ENCODE measurements around the gene GRAMD2B. TPM values are rescaled to one million over a fixed set of nuclear protein-coding genes. Genes with fewer than 3 reads are reported as not detected.

The GRAMD2B gene
- total and polyA plus RNA-seq, 9 donors: 19.2 to 99.0 (median 32.2) TPM

- intact Hi-C loops (cut with DNase I): loop anchor here in 3 of 4 donors (5.0 to 10.0 kb wide), 3 partner anchors 52 to 188 kb away; partner anchors contain the start of gene ALDH7A1 (in 2 of the 3)
- no peak for DNase-seq
Measured at GRCh38 chr5:126540631-126541030, 117.4 kb downstream of the GRAMD2B start.

GRCh38 chr5:126542441-126542840 is 119.2 kb downstream of the GRAMD2B start:
- no peak overlapping the region for H3K27ac ChIP-seq
- DNase-seq: no peak
- TF ChIP-seq EP300 (IDR thresholded peaks at IDR 0.05): no peak
- no peak for TF ChIP-seq CTCF (IDR thresholded peaks at IDR 0.05)
- no peak for TF ChIP-seq POLR2A (IDR thresholded peaks at IDR 0.05)
- WGBS, 3 donors: 60 to 64% (median 61%) methylated on average over 2 of the region's 2 CpGs
- no peaks in the 10 kb centered on the region for H3K36me3 ChIP-seq
- H3K4me1 ChIP-seq (ENCODE audit: insufficient read depth): no peaks in the 10 kb centered on the region
- H3K4me3 ChIP-seq: no peak overlapping the region
- H3K9me3 ChIP-seq: no peaks in the 10 kb centered on the region
- no peaks in the 10 kb centered on the region for H3K27me3 ChIP-seq
- intact Hi-C loops (cut with DNase I): loop anchor here in 3 of 4 donors (5.0 to 10.0 kb wide), 3 partner anchors 50 to 190 kb away; partner anchors contain the start of gene ALDH7A1 (in 2 of the 3)

More at GRCh38 chr5:126540631-126541030, 117.4 kb downstream of the GRAMD2B start:
- TF ChIP-seq POLR2A (IDR thresholded peaks at IDR 0.05): no peak
- Histone ChIP-seq H3K27me3 (no peaks in the 10 kb centered on the region), H3K4me1 (ENCODE audit: insufficient read depth) (peaks cover 6% of the 10 kb centered on the region), H3K27ac (no peak overlapping the region), H3K36me3 (no peaks in the 10 kb centered on the region), H3K4me3 (no peak overlapping the region), H3K9me3 (no peaks in the 10 kb centered on the region)
- WGBS, 3 donors: 66 to 73% (median 71%) methylated on average over 5 of the region's 5 CpGs

GRCh38 chr5:126543009-126543408 is 119.8 kb downstream of the GRAMD2B start:
- H3K9me3 ChIP-seq: no peaks in the 10 kb centered on the region
- H3K27ac ChIP-seq: no peak overlapping the region
- H3K4me1 ChIP-seq (ENCODE audit: insufficient read depth): no peaks in the 10 kb centered on the region
- WGBS, 3 donors: 69 to 75% (median 72%) methylated on average over 1 of the region's 1 CpG
- TF ChIP-seq EP300 (IDR thresholded peaks at IDR 0.05) (no peak), CTCF (IDR thresholded peaks at IDR 0.05) (no peak), POLR2A (IDR thresholded peaks at IDR 0.05) (no peak)
- intact Hi-C loops (cut with DNase I): loop anchor here in 3 of 4 donors (5.0 to 10.0 kb wide), 3 partner anchors 49 to 191 kb away; partner anchors contain the start of gene ALDH7A1 (in 2 of the 3)
- H3K36me3 ChIP-seq: no peaks in the 10 kb centered on the region
- H3K27me3 ChIP-seq: no peaks in the 10 kb centered on the region
- H3K4me3 ChIP-seq: no peak overlapping the region
- DNase-seq: no peak

GRCh38 chr5:126543660-126544059 is 120.5 kb downstream of the GRAMD2B start:
- intact Hi-C loops (cut with DNase I): loop anchor here in 3 of 4 donors (5.0 to 10.0 kb wide), 3 partner anchors 49 to 191 kb away; partner anchors contain the start of gene ALDH7A1 (in 2 of the 3)

More at GRCh38 chr5:126543660-126544059, 120.5 kb downstream of the GRAMD2B start:
- Histone ChIP-seq H3K4me3 (no peak overlapping the region), H3K27me3 (no peaks in the 10 kb centered on the region), H3K4me1 (ENCODE audit: insufficient read depth) (no peaks in the 10 kb centered on the region), H3K36me3 (no peaks in the 10 kb centered on the region), H3K27ac (no peak overlapping the region), H3K9me3 (no peaks in the 10 kb centered on the region)
- 90 to 98% (median 94%) methylated on average over 2 of the region's 2 CpGs for WGBS, 3 donors
- no peak for DNase-seq
- TF ChIP-seq EP300 (IDR thresholded peaks at IDR 0.05): no peak
- no peak for TF ChIP-seq POLR2A (IDR thresholded peaks at IDR 0.05)
- no peak for TF ChIP-seq CTCF (IDR thresholded peaks at IDR 0.05)

Other genes with a start within 250 kb of the GRAMD2B start
- 100 to 1,000 TPM in 3 of 7 donors, 10 to 100 TPM in 4; 28.3 to 133 (median 99.2) TPM for gene ALDH7A1, start 171.8 kb downstream of the GRAMD2B start, total RNA-seq
- gene ALDH7A1, start 171.8 kb downstream of the GRAMD2B start, polyA plus RNA-seq: 100 to 1,000 TPM in 1 of 2 donors, 10 to 100 TPM in 1; 93.6 to 161 TPM
- 10 to 100 TPM; 25.8 to 37.1 (median 33.5) TPM for gene PHAX, start 177.5 kb downstream of the GRAMD2B start, total RNA-seq
- 10 to 100 TPM; 24.1 to 63.7 TPM for gene PHAX, start 177.5 kb downstream of the GRAMD2B start, polyA plus RNA-seq